RKO (cell line): ENCODE measurements around the gene FNBP1L.

ENCODE experiments used
- DNase-seq: peaks from one replicate; pipeline ENCODE4 v3.0.0-alpha.2; 2016; ENCODE audit warnings: low spot score

The FNBP1L gene

GRCh38 chr1:93489756-93490155 is 41.8 kb downstream of the FNBP1L start:
- no peak for DNase-seq

DNA sequence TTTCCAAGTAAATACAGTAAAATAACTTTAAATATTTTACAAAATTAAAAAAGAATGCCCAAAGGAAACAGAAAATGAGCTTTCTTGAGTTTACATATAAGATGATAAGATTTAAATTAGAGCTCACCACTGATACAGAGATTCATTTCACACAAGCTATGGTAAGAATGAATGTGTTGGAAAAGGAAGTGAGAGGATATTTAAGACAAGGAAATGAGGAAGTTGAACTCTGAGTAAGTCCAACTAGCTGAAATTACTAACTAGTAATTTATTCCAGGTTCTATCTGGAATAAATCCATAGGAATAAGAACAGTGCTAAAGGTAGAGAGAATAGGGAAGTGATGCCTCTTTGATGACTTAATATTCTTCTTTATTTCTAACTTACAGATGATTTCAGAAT is 42.4 kb downstream of the FNBP1L start:
- DNase-seq = no peak

DNA sequence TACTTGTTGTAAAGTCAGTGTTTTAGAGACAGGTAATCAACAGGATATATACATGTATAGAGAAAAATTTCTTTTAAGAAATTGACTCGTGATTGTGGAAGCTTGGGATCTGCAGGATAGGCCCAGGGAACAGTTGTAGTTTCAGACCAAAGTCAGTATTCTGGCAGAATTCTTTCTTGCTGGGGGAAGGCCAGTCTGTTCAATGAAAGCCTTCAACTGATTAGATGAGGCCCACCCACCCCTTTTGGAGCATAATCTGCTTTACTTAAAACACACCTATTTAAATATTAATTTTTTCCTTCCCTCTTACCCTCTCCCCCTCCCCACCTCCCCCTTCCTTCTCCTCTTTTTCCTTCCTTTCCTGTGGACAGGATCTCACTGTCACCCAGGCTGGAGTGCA is 48.0 kb downstream of the FNBP1L start:
- no peak for DNase-seq

DNA sequence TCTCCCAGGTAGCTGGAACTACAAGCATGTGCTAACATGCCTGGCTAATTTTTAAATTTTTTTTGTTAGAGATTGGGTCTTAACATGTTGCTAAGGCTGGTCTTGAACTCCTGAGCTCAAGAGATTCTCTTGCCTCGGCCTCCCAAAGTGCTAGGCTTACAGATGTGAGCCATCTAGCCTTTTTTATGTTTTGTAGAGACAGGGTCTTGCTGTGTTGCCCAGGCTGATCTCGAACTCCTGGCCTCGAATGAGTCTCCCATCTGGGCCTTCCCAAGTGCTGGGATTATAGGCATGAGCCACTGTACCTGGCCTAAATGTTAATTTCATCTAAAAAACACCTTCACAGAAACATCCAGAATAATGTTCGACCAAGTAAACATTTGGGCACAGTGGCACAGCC is 48.6 kb downstream of the FNBP1L start:
- no peak for DNase-seq

DNA sequence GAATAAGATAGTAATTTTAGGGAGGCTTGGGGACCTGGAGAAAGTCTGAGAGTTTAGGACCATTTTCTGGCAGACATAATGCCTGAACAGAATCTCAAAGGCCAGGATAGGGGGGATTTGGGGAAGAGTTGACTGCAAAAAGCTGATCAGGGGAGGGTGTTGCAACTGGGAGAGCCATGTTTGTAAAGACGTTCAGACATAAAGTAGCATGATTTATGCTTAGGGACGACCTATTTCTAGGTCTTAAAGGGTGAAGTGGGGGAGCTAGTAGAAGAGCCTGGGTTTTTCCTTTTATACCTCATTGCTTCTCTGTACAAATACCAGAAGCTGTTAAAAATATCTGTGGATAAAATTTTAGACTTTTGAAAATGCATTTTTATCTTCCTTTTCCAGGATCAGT is 51.2 kb downstream of the FNBP1L start:
- no peak for DNase-seq

DNA sequence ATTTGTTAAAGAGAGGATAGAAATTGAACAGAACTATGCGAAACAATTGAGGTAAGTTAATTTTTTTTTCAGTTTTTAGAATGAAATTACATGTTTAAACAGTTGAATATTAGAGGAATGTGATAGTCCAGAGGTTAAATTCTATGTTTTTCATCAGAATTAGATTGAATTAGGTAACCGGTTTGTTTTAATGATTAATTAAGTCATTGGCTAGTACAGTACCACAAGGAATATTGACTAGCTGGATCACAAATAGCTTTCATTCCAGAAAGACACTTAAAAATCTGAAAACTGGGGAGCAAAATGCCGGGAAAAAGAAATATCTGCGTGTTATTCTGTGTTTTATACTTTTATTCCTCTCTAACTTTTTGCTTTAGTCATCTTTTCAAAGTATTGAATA is 51.6 kb downstream of the FNBP1L start:
- no peak for DNase-seq

DNA sequence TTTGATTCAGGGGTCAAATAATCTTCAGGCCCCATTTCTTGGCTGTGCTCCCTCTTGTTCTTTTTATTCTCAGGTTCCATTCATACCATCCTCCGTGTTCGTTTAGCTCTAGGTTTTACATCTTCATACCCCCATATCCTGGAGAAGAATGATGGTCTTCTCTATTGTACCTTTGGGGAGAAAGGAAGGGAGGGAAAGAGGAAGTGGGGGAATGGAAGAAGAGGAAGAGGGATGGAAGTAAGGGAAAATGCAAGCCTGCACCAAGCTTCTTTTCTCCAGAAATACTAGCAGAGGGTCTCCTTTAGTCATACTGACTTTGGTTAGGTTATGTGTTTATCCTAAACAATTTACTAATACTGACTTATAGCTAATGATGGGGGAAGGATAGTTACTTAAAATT is 52.4 kb downstream of the FNBP1L start:
- no peak for DNase-seq

- DNase-seq = no peak
Measured at GRCh38 chr1:93501399-93501798, 53.5 kb downstream of the FNBP1L start.

GRCh38 chr1:93501829-93502369 is 54.0 kb downstream of the FNBP1L start:
- no peak for DNase-seq

GRCh38 chr1:93502571-93502970 is 54.7 kb downstream of the FNBP1L start:
- DNase-seq = no peak

- no peak for DNase-seq
Measured at GRCh38 chr1:93503163-93503562, 55.2 kb downstream of the FNBP1L start.

DNA sequence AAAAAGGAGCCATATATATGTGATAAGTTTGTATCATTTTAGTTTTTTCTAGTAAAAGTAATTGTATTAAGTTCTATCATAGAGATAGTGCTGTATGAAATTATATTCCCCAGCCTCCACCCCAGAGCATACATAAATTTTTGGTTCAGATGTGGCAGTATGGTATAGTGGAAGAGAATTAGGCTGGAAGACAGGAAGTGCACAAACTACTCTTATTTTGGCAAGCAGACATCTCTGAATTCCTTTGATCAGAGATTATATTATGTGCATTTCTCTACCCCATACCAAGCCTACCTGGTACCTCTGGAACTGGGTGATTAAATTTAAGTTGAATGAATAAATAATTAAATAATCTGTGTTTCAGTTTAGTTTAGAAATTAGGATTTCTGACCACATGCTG is 55.9 kb downstream of the FNBP1L start:
- no peak for DNase-seq

DNA sequence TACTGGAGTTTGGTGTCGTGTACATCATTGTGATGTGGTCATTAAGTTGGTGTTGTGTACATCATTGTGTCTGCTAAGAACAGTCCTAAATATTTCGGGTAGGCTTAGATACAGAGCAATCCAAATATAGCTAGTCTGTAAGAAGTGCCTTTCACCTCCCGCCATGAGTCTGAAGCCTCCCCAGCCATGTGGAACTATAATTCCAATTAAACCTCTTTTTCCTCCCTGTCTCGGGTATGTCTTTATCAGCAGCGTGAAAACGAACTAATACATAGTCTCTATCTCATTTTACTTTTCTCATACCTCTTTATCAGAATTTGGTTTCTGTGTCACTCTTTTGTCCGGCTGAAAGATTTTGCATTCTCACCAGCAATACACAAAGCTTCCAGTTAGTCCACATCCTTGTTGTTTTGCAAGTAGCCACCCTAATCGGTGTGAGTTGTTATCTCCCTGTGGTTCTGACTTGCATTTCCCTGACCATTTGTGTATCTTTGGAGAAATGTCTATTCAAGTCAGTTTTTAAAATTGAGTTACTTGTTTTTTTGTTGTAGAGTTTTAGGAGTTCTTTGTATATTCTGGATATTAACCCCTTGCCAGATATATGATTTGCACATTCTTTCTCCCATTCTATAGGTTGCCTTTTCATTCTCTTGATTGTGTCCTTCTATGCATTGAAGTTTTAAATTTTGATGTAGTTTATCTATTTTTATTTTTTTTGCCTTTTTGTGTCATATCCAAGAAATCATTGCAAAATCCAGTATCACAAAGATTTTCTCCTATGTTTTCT is 56.5 kb downstream of the FNBP1L start:
- no peak for DNase-seq

DNA sequence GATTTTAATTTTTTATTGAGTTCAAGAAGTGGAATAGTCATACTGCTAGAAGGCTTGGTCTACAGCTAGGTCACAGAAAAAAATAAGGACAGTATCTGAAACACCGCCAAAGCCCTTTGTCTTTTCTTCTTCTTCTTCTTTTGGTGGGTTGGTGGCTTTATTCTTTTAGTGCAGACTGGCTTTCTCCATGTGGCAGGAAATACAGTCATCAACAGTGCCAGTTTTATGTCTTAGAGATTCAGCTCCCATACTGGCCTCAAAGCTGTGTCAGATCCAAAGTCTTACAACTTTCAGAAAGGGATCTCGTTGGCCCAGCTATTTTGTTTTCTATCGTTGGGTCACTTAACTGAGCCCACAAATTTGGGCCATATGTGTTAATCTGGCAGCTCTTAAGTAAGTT is 58.2 kb downstream of the FNBP1L start:
- DNase-seq = no peak

DNA sequence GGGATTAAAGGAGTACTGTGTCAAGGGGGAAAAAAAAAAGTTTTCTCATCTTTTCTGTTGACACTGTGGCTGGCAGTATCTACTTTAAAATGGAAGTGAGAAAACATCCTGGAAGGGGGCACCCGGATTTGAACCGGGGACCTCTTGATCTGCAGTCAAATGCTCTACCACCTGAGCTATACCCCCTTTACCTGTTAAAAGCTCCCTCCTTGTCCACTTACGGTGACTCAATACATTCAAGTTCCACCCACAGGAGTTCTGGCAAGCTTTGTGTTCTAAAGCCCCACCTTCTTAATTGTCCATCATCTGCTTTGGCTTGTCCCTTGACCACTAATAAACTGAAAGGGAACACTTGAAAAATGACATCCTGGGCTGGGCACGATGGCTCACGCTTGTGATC is 68.2 kb downstream of the FNBP1L start:
- DNase-seq = no peak

DNA sequence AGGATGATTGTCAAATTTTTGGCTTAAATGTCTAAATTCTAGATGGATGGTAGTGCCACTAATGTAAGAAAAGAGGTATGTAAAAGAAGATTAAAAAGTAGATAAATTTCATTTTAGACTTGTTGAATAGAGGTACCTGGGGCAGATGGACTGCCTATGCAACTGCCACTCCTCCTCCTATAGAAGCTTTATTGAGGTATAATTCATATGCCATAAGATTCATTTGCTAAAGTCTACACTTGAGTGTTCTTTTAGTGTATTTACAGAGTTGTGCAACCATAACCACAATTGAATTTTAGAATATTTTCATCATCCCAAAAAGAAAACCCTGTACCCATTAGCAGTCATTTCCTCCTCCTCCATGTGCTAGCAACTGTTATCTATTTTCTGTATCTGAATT is 70.6 kb downstream of the FNBP1L start:
- DNase-seq = no peak

DNA sequence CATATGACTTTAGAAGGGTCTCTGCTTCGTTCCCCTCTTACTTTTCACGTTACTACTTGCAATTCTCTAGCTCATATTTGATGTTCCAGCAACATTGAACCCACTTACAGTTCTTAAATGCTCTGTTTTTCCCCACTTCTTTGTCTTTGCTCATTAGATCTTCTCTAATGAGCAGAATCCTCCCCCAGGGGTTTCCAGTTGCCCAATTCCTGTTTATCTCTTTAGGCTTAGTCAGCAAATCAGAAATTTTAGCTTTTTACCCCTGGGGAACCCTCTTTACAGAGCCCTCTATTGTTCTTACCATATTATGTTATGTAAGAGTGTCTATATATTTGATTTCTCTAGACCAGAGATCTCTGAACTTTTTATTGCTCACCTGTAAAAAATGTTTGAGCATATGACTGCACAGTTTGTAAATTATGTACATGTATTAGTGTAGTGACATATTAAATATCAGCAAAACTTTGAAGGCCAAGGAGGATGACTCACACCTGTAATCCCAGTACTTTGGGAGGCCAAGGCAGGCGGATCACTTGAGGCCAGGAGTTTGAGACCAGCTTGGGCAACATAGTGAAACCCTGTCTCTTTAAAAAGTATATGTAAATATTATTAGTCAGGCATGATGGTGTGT is 71.4 kb downstream of the FNBP1L start:
- no peak for DNase-seq

GRCh38 chr1:93521618-93522017 is 73.7 kb downstream of the FNBP1L start:
- DNase-seq = no peak

- DNase-seq = no peak
Measured at GRCh38 chr1:93522721-93523120, 74.8 kb downstream of the FNBP1L start.

- no peak for DNase-seq
Measured at GRCh38 chr1:93525431-93525830, 77.5 kb downstream of the FNBP1L start.

DNA sequence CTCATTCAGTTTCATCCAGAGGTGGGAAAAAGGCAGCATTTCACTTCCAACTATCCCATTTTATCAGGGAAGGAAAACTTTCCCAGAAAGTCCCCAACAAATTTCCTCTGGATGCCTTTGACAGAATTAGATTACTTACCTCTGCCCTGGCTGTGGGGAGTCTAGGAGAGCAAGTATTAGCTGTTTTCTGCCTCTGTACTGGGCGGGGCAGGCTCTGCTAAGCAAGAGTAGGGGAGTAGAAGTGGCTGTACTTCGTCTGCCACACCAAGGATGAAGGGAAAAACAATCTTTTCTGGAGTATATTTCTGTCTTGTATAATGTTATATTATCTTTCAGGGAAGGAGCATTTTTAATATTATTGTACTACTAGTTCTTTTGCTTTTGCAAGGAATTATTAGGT is 78.5 kb downstream of the FNBP1L start:
- DNase-seq = no peak

- DNase-seq = no peak
Measured at GRCh38 chr1:93528412-93528811, 80.5 kb downstream of the FNBP1L start.

DNA sequence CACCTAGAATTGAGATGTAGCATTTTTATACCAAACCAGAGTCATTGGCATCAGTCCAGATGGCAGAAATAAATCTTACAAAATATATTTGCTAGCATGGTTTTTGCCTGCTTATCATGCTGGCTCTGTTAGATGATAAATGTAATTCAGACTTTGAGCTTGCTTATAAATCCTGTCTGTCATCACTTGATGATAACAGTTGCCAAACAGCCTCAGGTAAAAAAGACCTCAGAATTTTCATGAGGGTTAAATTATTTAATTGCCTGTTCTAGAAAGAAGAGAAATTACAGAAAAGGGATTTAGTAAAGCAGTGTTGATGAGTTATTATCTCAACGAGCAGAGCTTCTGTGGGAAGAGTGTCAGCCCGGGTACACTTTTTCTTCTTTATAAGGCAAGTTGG is 83.3 kb downstream of the FNBP1L start:
- no peak for DNase-seq
